ENCODE measurements around the gene TIMP3. TPM values are rescaled to one million over a fixed set of nuclear protein-coding genes. Genes with fewer than 3 reads are reported as not detected.

The TIMP3 gene
- total RNA-seq, 1 experiment from 2014 or later: 25.5 TPM

DNA sequence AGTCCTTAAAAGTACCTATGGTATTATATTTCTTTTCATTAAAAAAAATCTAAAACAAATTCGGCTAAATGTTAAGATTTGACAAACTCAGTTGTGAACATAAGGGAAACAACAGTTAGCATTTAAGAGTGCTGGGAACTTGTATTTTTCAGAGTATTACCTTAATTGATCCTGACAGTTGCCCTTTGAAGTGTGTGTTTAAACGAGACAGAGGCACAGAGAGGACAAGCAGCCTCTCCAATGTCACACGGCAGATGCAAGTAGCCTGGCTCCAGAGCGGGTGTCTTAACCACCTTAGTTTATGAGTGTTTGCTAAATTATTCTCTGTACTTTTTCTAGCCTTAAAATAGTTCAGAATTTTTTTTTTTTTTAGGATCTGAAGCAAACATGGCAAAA is 80.9 kb downstream of the TIMP3 start:
- DNase-seq (ENCODE audit: low spot score): no peak

DNA sequence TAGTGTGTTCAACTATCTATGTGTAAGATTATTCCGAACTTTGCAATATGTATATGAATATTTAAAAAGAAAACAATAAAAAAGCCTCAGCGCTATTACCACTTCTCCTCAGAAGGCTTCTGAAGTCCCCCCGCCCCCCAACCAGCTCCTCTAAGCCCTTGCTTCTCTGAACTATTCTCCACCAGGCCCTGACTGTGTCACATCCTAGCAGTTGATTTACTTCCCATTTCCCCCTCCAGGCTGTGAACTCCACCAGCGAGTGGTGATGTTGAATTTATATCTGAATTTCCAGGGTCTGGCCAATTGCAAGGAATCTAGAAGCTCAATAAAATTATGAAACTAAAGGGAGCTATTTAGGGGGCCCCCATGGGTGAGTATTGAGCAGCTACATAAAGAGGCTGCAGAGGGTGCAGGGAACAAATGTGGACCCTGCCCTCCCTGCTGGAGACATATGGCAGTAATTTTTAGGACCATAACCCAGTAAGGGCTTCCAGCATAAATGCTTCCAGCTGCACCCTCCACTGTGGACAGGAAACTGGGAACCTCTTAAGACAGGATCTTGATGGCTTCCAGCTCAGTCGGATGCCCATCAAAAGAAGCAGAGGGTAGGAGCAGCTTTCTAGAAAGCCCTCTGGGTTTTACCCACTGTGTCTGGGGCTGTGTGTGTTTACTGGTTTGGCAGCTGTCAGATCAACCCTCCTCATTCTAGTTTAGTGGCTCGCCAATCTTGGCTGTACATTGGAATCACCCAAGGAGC is 81.4 kb downstream of the TIMP3 start:
- DNase-seq (ENCODE audit: low spot score): no peak

DNA sequence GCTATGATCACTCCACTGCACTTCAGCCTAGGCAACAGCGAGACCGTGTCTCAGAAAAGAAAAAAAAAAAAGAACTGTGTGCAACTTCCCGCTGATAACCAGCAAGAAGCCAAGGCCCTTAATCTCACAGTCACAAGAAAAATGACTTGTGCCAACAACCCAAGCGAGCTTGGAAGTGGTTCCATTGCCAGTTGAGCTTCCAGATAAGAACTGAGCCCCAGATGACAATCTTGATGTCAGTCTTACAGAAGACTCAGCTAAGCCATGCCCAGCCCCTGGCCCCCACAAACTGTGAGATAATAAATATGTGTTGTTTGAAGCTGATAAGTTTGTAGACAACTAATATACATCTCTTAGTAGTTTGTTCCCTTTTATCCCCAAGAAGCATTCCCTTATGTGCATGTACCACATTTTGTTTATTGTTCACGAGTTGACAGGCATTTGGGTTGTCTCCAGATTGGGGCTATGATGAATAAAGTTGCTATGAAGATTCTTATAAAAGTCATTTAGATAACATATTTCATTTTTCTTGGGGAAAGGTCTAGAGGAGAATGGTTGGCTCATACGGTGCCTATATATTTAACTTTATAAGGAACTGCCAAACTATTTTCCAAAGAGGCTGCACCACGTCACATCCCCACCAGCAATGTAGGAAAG is 85.9 kb downstream of the TIMP3 start:
- no peak for DNase-seq (ENCODE audit: low spot score)

DNA sequence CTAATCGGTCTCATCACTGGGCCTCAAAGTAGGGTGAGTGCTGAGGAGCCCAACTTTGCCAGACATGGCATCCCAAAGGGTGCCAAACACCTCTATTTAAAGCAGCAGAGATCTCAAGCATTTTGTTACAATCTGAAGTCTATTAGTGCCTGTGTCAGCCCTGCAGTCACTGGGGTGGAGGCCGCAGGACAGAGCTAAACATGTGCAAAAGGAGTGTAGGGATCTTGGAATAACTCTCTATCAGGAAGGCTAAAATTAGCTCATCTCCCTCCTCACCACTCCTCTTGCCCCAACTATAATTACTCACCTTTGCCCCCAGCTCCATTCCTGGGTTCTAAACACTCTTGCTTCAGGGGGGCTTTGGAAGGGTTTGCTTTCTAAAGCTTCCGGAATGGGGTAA is 87.5 kb downstream of the TIMP3 start:
- DNase-seq (ENCODE audit: low spot score): no peak

DNA sequence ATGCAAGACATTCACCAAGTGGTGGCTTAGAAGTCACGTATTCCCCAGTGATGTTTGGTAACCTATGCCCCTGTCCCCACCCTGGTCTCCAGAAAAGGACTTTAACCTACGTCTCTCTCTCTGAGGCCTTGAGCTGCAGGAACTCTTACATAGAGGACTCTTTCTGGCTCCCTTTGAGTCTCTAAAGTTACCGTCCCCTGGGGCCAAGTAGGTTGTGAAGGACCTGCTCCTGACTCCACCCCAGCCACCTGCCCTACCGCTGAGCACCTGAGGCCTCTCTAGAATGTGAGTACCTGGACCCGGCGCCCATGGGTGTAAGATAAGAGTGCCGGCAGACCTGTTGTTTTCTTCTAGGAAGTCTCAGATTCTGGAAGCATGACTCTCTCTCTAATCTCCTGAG is 95.4 kb downstream of the TIMP3 start:
- DNase-seq (ENCODE audit: low spot score): no peak

DNA sequence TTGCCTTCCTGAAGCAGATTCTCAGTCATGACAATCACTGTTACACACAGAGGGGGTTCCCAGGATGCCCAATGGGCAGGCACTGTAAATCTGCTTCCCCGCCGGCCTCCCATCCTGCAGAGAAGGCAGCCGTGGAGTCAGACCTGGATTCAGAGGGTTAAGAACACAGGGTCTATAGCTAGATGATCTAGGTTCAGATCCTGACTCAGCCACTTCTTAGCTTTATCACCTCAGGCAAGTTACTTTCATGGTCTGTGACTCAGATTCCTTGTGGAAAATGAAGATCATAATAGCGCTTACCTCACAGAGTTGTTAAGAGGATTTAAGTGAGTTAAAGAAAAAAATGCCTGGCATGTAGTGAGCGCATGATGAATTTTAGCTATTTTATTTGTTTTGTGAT is 95.9 kb downstream of the TIMP3 start:
- DNase-seq (ENCODE audit: low spot score): peak; percentile 69

DNA sequence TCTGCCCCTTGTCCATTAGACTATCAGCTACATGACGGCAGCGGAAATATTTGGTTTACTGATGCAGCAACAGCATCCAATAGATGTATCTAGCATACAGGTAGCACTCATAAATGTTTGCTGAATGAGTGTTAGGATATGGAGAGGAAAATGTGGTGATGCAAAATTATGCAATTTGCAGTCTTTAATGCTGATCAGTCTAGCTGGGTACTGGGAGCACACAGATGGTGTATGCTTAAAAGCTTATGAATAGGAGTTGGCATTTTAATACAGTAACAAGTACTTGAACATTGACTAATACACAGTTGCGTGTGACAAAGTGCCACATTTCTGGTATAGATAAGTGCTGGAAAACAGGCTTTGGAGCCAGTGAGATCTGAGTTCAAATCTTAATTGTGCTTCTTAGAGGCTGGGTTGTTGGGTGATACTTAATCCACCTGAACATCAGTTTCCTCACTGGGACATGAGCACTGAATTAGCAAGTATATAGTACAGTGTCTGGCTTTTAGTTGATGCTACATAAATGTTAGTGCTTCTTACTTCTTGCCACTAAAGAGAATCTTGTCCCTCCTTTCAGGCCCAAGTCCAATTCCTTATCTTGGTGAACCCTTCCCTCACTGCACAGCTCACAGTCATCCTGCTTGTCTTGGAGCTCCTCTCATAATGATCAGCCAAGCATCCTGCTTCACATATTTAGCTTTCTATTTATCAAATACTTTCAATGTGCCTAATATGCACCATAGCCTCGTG is 99.6 kb downstream of the TIMP3 start:
- DNase-seq (ENCODE audit: low spot score): no peak

DNA sequence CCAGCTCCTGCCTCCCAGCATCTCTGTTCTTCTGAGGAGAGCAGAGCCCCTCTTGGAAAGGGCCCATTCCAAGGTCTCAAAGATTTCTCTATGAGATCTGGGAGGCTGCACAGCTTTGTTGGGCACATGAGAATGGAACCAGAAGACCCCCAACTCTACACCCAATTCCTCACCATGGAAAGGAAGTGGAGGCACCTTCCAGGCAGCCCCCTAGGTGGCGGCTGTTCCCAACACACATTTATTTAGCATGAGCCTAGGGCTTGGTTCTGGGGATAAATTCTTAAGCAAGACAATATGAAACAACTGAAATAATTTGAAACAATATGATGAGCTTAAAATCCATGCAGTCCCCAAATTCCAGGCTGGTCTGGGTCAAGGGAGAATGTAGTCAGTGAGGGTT is 100.4 kb downstream of the TIMP3 start:
- no peak for DNase-seq (ENCODE audit: low spot score)

DNA sequence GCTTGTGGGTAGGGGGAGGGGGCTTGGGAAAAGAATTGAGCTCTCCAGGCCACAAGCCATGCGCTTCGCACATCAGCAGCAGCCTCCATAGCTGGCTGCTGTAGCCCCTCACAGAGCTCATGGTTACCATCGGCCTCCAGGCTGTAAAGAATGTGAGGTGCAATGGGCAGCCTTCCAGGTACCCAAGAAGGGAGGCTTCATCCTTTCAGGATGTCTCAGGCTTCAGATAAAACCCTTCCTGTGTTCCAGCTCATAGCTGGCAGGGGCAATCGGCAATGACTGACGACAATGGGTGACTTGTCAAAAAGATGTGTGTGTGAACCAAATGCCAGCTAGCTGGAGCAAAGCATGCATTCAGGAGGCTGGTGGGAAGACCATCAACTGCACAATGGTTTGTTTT is 102.0 kb downstream of the TIMP3 start:
- DNase-seq (ENCODE audit: low spot score): no peak

DNA sequence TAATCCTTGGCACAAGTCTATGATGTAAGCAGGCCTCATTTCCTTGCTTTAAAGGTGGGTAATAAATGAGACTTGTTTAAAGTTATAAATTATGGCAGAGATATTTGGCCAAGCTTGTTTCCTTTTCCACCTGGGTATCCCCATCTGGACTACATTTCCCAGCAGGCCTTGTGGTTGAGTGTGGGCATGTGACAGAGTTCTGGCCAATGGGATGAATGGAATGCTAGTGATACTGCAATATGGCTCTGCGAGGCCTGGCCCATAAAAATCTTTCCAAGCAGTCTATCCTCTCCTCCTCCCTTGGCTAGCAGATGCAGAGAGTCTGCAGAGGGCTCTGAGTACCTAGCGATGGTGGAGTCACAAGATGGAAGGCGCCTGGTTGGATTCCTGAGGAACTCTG is 102.5 kb downstream of the TIMP3 start:
- DNase-seq (ENCODE audit: low spot score): peak; percentile 27

DNA sequence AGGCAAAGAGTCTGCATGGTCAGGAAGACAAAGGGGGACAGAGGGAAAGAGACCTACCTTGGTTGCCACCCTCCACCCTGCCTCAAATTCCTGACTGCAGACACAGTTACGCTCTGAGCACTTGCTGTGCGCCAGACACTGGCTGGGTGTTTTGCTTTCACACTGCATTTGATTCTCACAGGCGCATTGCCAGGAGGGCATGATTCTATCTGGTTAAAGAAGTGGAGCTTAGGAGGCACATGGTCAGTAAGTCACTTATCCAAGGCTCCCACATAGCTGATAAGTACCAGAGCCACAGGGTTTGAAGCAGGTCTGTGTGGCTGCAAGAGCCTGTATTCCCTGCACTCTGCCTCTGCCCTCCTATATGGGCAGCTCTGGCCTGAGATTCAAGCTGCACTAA is 103.9 kb downstream of the TIMP3 start:
- no peak for DNase-seq (ENCODE audit: low spot score)

DNA sequence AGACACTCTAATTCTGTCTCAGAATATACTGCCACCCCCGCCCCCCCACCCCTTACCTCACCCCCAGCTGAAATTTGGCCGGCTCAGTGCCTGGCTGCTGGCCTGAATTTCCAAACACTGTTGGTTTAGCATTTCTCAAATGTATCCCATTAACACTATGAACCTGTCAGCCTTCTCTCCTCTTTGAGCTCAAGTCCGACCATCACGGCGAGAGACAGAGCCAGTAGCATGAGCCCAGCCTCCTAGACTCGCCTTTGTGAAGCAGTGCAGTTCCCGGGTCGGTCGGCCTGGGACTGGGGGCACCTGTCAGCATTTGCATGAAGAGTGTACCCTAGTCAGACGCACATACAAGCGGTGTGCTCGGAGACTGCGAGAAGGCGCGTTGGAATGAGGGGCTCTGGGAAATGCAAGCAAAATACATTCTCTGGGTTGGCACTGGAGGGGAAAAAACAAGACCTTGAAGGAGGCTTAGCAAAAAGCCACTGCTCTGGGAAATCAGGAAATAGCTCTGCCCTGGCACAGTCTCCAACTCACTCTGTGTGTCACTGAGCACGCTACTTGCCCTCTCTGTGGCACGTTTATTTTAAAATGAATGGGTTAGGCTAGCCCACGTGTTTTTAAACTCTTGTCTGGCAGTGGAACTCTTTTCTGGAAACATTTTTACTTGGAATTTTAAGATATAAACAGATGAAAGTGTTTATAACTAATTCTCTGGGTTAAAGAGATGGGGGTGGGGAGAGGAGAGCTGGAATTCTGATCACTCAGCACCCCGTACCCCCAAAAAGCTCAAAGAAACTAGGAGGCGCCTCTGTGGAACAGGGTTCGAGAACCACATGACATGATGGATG is 108.3 kb downstream of the TIMP3 start:
- no peak for DNase-seq (ENCODE audit: low spot score)

DNA sequence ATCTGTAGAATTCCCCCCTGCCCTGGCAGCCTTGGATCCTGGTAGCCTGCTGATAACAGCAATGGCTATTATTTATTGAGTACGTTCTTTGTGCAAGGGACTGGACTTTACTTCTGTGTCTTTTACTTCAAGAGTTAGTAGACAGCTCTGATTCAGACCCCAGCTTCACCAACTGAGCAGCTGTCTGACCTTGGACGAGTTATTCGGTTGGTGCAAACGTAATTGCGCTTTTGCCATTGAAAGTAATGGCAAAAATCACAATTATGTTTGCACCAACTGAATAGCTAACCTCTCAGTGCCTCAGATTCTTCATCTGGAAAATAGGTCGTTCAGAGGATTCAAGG is 108.9 kb downstream of the TIMP3 start:
- DNase-seq (ENCODE audit: low spot score): no peak

DNA sequence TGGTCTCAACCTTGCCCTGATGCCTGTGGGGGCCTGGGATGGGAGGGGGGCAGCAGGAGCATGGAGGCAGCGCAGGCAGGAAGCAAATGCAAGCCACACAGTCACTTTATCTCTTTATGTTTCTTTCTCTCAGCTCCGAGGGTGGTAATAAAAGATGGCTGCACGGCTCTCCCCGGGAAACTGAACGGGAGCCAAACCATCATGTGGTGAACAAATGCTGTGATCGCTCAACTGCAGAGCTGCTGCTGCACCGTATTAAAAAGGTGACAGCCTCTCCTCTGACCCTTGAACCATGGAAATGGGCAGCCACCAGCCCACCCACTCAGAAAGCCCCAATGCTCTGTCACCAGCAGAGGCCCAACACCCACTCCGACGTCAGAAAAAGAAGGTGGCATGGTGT is 110.0 kb downstream of the TIMP3 start:
- DNase-seq (ENCODE audit: low spot score): no peak
